Left ventricle myocardium superior (tissue), 1 donor: ENCODE data around the gene LRP3. TPM values are rescaled to one million over a fixed set of nuclear protein-coding genes. Genes with fewer than 3 reads are reported as not detected.

Experiments used
- total RNA-seq: library from RNA; stranded (reverse); fragmentation: NEBNext Ultra II Directional; extraction: Animal tissue kit (Norgen Biotek cat#: 25700); gene quantifications from one replicate; pipeline ENCODE4 v1.2.1, GENCODE V29; 2021
- donor health status: DM: no; HTN: yes; CAD: no; lungs with severe emphysema.

Gene LRP3
- total RNA-seq, 1 donor from 2014 or later, result 19.5 TPM

Other genes with a start within 250 kb of the LRP3 start
- 9.2 TPM for gene CEP89, start 222.4 kb upstream of the LRP3 start, total RNA-seq
- gene FAAP24, start 222.1 kb upstream of the LRP3 start, total RNA-seq, result not detected
- gene RHPN2, start 129.4 kb upstream of the LRP3 start, total RNA-seq, result 2.4 TPM
- 5.4 TPM for gene GPATCH1, start 113.1 kb upstream of the LRP3 start, total RNA-seq
- gene WDR88, start 62.2 kb upstream of the LRP3 start, total RNA-seq, result not detected
- not detected for gene SLC7A10, start 31.5 kb downstream of the LRP3 start, total RNA-seq
- gene CEBPA, start 108.2 kb downstream of the LRP3 start, total RNA-seq, result 2.4 TPM
- gene CEBPG, start 179.4 kb downstream of the LRP3 start, total RNA-seq, result 17.0 TPM